Activated CD4-positive, alpha-beta T cell treated with anti-CD3 and anti-CD28 coated beads for 36 hours (primary cell): ENCODE data around the gene NEUROD1. TPM values are rescaled to one million over a fixed set of nuclear protein-coding genes. Genes with fewer than 3 reads are reported as not detected.
A peak's percentile ranks its signal among the peaks of the same experiment; 100 is the strongest.

ENCODE experiments used
- ATAC-seq: fragments of 200-7000 bp; cut with Tn5 transposase; one replicate; pipeline ENCODE4 v1.10.0; 2021; ENCODE audit warnings: mild to moderate bottlenecking, moderate library complexity
- CTCF ChIA-PET: fragments of 350-600 bp; sonication (Branson Sonifier 250); formaldehyde crosslinking; loops from one replicate; lab custom pipeline; 2021; ENCODE audit warnings: antibody characterized with exemption; lab: Charles Lee
- POLR2A ChIA-PET: fragments of 350-600 bp; sonication (Branson Sonifier 250); formaldehyde crosslinking; loops from one replicate; lab custom pipeline; 2021; ENCODE audit warnings: antibody characterized with exemption, inconsistent platforms; lab: Charles Lee
- DNase-seq: peaks from one replicate; pipeline ENCODE4 v3.0.0-alpha.2; 2020
- H3K27ac Mint-ChIP-seq: one replicate; pipeline ENCODE4 v1.8.0; 2021; ENCODE audit warnings: mixed read lengths
- H3K27me3 Mint-ChIP-seq: one replicate; pipeline ENCODE4 v1.8.0; 2021; ENCODE audit warnings: mixed read lengths
- H3K36me3 Mint-ChIP-seq: one replicate; pipeline ENCODE4 v1.8.0; 2021; ENCODE audit warnings: low read depth, mixed read lengths
- H3K4me1 Mint-ChIP-seq: one replicate; pipeline ENCODE4 v1.8.0; 2021; ENCODE audit warnings: mixed read lengths
- H3K4me3 Mint-ChIP-seq: one replicate; pipeline ENCODE4 v1.8.0; 2021; ENCODE audit warnings: mild to moderate bottlenecking, moderate library complexity, mixed read lengths
- H3K9me3 Mint-ChIP-seq: one replicate; pipeline ENCODE4 v1.8.0; 2021; ENCODE audit warnings: low read depth, mixed read lengths
- intact Hi-C, 2 experiments: fragments of 100-400 bp; cut with DNase I in 1 of 2; cut with micrococcal nuclease in 1 of 2; formaldehyde crosslinking; loops; one replicate each; pipeline versions ENCODE4 v1.14.2 to v1.15.1; 2022 to 2024; cut with DNase I, micrococcal nuclease
- total RNA-seq, 2 experiments: library from RNA; stranded (reverse); gene quantifications; one replicate each; pipeline ENCODE4 v1.2.3, GENCODE V29; 2021

Gene NEUROD1
- total RNA-seq, 2 experiments from 2014 or later = not detected

DNA sequence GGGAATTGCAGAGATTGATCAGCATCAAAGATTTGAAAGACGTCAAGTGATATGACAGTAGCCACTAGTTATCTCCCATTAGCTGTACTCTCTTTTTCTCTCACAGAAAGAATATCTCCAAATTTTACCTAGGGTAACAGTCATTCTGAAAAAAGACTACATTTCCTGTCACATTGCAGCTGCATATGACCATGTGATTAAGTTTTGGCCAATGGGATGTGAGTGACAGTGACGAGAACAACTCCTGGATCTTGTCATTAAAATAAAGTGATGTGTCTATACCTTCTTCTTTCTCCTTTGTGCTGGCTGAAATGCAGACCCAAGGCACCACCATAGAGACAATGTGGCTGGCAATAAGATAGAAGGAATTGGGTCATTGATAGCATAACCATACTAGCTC, 10.5 kb upstream of the NEUROD1 start:
- H3K27me3 Mint-ChIP-seq = peaks cover 24% of the 10 kb centered on the region
- POLR2A ChIA-PET = no interaction called here
- H3K4me1 Mint-ChIP-seq = no peaks in the 10 kb centered on the region
- ATAC-seq (no peak), DNase-seq (no peak)
- H3K36me3 Mint-ChIP-seq = no peaks in the 10 kb centered on the region
- CTCF ChIA-PET = interaction anchor here (2.5 kb wide), 1 partner anchor 10 kb away, joined by 5 read pairs; no protein-coding TSS in a partner anchor
- H3K4me3 Mint-ChIP-seq = no peak overlapping the region
- H3K9me3 Mint-ChIP-seq = no peaks in the 10 kb centered on the region
- intact Hi-C loops = no loop called here
- no peak overlapping the region for H3K27ac Mint-ChIP-seq

DNA sequence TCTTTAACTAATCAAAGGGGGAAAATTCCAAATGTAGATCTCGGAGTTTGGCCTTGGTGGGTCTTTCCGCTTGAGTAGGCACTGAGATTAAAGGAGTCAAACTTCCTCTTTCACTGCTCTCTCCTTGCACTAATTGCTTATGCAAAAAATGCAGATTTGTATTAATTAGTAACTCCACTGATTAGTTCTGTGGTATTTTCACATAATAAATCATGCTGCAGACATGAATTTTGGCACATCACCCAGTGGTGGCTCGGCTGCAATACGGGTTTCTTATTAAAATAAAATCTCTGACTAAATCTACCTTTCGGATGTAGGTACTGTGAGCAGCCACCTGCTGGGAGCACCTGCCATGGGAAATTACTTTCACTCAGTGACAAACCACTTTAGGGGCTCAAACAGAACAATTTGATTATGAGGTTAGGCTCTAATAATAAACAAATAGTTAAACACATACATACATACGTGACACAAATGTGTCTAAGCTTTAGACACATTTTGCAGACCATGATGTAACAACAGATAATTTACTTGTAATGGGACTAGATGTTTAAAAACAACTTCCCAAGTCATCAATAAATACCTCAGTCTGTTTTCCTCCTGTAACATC, 6.4 kb upstream of the NEUROD1 start:
- H3K36me3 Mint-ChIP-seq = no peaks in the 10 kb centered on the region

DNA sequence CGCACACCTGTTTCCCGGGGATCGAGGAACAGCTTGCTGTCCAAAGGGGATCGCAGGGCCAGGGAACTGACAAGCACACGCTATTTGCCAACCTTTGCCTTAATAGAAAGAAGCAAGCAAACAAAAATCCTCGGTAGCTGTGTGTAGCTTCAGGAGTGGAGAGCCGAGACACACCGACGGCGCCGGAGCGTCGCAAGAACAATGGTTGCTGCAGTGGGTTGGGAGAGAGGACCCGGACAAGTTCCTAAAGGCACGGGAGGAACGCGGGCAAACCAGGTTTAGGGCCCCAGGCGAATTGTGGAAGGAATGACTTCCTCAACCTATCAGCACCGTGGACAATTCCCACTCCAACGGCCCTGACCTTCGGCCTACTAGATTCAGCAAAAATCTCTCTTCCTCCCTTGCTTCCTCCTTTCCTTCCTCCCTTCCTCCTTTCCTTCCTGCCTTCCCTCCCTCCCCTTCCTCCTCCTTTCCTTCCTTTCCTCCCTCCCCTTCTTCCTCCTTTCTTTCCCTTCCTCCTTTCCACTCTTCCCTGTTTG, 4.9 kb upstream of the NEUROD1 start:
- ATAC-seq (no peak), DNase-seq (peak; percentile 9)
- Mint-ChIP-seq H3K36me3 (no peaks in the 10 kb centered on the region), H3K27ac (no peak overlapping the region), H3K4me3 (no peak overlapping the region), H3K4me1 (peaks cover 33% of the 10 kb centered on the region), H3K9me3 (no peaks in the 10 kb centered on the region), H3K27me3 (peaks cover 70% of the 10 kb centered on the region)
- intact Hi-C loops = loop anchor here in 1 of 2 experiments (10.0 kb wide), 1 partner anchor 220 kb away; no protein-coding TSS in a partner anchor
- ChIA-PET CTCF (interaction anchor here (0.7 kb wide), 4 partner anchors 30 to 410 kb away, joined by 3 read pairs; no protein-coding TSS in a partner anchor), POLR2A (no interaction called here)

More for the DNA sequence above, 6.4 kb upstream of the NEUROD1 start:
- CTCF ChIA-PET = interaction anchor here (1.0 kb wide), 1 partner anchor 278 kb away, joined by 3 read pairs; no protein-coding TSS in a partner anchor
- DNase-seq (no peak), ATAC-seq (no peak)
- no peaks in the 10 kb centered on the region for H3K9me3 Mint-ChIP-seq
- peaks cover 57% of the 10 kb centered on the region for H3K27me3 Mint-ChIP-seq
- intact Hi-C loops = loop anchor here in 1 of 2 experiments (10.0 kb wide), 1 partner anchor 222 kb away; no protein-coding TSS in a partner anchor
- H3K4me3 Mint-ChIP-seq = no peak overlapping the region
- peaks cover 22% of the 10 kb centered on the region for H3K4me1 Mint-ChIP-seq
- POLR2A ChIA-PET = no interaction called here
- no peak overlapping the region for H3K27ac Mint-ChIP-seq

DNA sequence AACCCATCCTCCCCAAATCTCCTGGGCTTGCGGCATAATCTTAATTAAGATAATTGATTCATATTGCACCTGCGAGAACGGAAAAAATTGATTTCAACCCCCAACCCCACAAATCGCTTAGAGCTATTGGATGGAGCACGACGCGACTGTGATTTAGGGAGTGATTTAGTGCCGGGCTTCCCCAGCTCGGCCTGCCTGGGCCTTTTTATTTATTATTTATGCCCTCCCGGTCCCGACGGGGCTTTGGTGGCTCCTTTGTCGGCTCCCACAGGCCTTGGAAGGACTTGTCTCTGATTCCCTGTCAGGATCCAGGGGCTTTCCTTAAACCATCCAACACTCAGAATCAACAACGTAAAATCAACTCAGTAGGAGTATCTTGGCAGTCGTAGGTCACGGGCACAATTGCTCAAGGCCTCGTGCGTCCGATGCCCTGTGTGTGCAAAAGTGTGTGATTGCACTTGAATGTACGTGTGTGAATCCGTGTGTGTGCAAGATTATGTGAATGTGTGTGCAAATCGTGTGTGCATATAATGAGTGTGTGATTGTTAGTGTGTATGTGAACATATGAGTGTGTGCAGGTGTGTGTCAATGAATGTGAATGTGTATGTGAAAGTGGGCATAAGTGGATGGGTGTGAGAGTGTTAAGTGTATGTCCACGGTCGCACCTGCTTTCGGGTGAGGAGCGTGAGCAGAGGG, 4.3 kb upstream of the NEUROD1 start:
- ChIA-PET CTCF (interaction anchor here (0.7 to 0.9 kb wide), 4 partner anchors 31 to 608 kb away, joined by 3 to 4 read pairs (median 3); no protein-coding TSS in a partner anchor), POLR2A (no interaction called here)
- intact Hi-C loops = loop anchor here in 1 of 2 experiments (10.0 kb wide), 1 partner anchor 220 kb away; no protein-coding TSS in a partner anchor
- peaks cover 75% of the 10 kb centered on the region for H3K27me3 Mint-ChIP-seq
- no peak for ATAC-seq
- no peaks in the 10 kb centered on the region for H3K36me3 Mint-ChIP-seq
- no peak overlapping the region for H3K4me3 Mint-ChIP-seq
- H3K4me1 Mint-ChIP-seq = peaks cover 33% of the 10 kb centered on the region
- H3K9me3 Mint-ChIP-seq = no peaks in the 10 kb centered on the region
- H3K27ac Mint-ChIP-seq = no peak overlapping the region
- DNase-seq = no peak

DNA sequence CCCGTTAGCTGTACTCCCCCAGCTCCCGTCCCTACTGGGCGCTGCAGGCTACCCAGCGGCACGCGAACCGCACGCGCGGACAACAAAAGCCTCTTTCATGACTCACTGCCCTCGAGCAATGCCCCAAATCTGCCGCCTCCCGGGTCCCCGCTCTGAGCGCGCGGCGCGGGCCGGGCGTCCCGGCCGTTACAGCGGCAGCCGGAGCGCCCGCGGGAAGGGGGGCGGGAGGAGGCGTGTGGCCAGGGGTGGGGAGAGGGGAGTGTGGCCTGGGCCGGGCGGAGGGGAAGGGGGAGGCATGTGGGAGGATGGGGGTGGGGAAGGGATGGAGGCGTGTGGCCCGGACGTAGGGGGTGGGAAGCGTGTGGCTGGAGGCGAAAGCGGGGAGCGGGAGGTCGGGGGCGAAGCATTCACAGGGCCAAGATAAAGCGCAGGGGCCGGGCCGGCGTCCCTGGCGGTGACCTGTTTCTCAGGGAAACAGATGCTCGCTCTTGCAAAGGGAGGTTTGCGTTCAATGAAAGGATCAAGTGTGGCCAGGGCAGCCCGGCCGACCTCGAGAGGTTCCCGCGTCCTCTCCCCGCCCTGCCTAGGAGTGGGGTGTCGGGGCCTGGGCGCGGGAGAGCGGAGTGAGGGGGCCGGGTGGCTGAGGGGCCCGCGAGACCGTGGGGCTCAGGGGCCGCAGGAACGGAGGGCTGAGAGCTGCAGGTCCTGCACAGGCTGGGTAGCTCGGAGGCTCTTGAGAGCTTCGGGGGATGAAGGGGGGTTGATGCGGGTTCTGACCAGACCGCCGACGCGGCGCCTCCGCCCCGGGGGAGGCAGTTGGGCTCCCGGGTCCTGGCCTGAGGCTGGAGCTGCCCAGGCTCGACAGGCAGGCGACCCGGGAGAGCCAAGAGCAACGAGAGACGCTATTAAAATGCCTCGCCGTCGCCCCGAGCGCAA, 3.5 kb upstream of the NEUROD1 start:
- intact Hi-C loops = loop anchor here in 1 of 2 experiments (10.0 kb wide), 1 partner anchor 219 kb away; no protein-coding TSS in a partner anchor
- Mint-ChIP-seq H3K27me3 (peaks cover 79% of the 10 kb centered on the region), H3K4me1 (peaks cover 35% of the 10 kb centered on the region), H3K36me3 (no peaks in the 10 kb centered on the region), H3K27ac (no peak overlapping the region), H3K4me3 (peak overlapping the region; percentile 59), H3K9me3 (no peaks in the 10 kb centered on the region)
- CTCF ChIA-PET = interaction anchor here (0.7 to 1.3 kb wide), 5 partner anchors 11 to 607 kb away, joined by 3 to 4 read pairs (median 3); no protein-coding TSS in a partner anchor
- DNase-seq (peak; percentile 46), ATAC-seq (peak; percentile 40)
- POLR2A ChIA-PET = no interaction called here

DNA sequence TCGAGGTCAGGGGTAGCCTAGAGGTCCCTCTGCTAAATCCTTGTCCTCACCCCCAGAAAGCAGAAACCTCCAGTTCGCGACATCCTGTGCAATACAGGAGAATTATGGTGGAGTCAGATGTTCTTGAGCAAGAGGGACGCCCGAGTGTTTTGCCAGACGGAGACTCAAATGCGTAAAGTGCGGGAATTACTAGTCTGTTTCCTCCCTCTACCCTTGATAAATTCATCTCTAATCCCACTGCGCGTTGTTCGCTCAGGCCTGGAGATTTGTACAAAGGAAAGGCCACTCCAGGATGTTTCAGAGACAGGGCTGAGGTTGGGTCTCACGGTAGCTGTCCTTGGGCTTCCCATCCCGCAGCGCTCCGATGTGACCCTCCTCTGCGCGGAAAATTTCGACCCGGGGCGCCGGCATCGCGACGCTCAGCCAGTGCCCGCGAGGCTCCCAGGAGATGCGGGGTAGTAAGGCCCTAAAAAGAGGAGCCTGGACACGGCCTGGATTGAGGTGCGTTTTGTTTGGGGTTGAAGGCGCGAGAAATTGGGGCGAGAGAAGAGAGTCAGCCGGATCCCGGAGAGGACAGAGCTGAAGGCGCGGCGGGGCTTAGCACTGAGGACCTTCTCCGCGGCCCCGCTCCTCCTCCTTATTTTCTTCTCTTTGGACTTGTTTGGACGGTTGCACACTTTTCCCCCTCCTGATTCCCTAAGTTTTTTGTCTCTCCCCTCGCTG, 2.6 kb upstream of the NEUROD1 start:
- DNase-seq = peak; percentile 9
- H3K4me1 Mint-ChIP-seq = peaks cover 41% of the 10 kb centered on the region
- intact Hi-C loops = loop anchor here in 1 of 2 experiments (10.0 kb wide), 1 partner anchor 218 kb away; no protein-coding TSS in a partner anchor

DNA sequence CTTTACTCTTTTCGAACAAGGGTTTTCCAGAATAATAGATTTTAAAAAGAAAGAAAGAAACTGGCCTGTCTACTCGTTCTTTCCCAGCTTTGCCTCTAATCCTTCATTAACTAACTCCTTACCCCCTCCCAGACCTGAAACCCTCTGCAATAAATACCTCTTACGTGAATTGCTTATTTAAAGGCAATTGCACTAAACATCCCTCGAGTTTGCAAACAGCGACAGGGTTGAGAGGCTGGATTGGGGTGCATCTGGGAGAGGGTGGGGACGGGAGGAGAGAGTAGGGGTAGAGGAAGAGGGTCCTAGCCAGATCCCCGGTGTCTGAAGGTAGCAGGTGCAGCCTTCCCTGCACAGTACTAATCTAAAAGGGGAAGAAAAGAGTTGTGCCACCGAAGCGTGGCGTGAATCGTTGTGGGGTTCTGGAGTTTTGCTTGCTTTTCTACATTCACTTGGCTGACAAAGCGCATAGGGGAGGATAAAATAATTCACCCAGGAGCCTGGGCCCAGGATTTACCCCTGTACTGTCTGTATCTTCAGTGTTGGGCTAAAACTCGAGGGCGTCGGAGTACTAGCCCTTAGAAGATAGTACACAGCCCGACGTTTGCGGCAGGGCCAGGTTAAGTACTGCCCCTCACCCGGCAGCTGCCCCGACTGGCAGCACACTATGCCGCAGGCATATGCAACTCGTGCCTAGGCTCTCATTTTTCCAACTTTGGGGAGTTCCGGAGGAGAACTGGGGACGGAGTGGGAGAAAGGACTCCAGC, 1.9 kb upstream of the NEUROD1 start:
- no peaks in the 10 kb centered on the region for H3K36me3 Mint-ChIP-seq
- peak; percentile 11 for DNase-seq
- no peak overlapping the region for H3K27ac Mint-ChIP-seq
- peaks cover 44% of the 10 kb centered on the region for H3K4me1 Mint-ChIP-seq
- CTCF ChIA-PET = interaction anchor here (1.3 kb wide), 1 partner anchor 10 kb away, joined by 3 read pairs; no protein-coding TSS in a partner anchor
- H3K9me3 Mint-ChIP-seq = peaks cover 7% of the 10 kb centered on the region
- ATAC-seq = no peak
- POLR2A ChIA-PET = no interaction called here
- peaks cover 83% of the 10 kb centered on the region for H3K27me3 Mint-ChIP-seq
- H3K4me3 Mint-ChIP-seq = peak overlapping the region; percentile 59
- intact Hi-C loops = loop anchor here in 1 of 2 experiments (10.0 kb wide), 1 partner anchor 217 kb away; no protein-coding TSS in a partner anchor

More for the DNA sequence above, 2.6 kb upstream of the NEUROD1 start:
- ChIA-PET POLR2A (no interaction called here), CTCF (interaction anchor here (0.7 to 1.3 kb wide), 2 partner anchors 11 to 69 kb away, joined by 3 read pairs; no protein-coding TSS in a partner anchor)
- no peak for ATAC-seq
- Mint-ChIP-seq H3K9me3 (peaks cover 4% of the 10 kb centered on the region), H3K36me3 (no peaks in the 10 kb centered on the region), H3K4me3 (peak overlapping the region; percentile 59), H3K27ac (no peak overlapping the region), H3K27me3 (peaks cover 84% of the 10 kb centered on the region)

DNA sequence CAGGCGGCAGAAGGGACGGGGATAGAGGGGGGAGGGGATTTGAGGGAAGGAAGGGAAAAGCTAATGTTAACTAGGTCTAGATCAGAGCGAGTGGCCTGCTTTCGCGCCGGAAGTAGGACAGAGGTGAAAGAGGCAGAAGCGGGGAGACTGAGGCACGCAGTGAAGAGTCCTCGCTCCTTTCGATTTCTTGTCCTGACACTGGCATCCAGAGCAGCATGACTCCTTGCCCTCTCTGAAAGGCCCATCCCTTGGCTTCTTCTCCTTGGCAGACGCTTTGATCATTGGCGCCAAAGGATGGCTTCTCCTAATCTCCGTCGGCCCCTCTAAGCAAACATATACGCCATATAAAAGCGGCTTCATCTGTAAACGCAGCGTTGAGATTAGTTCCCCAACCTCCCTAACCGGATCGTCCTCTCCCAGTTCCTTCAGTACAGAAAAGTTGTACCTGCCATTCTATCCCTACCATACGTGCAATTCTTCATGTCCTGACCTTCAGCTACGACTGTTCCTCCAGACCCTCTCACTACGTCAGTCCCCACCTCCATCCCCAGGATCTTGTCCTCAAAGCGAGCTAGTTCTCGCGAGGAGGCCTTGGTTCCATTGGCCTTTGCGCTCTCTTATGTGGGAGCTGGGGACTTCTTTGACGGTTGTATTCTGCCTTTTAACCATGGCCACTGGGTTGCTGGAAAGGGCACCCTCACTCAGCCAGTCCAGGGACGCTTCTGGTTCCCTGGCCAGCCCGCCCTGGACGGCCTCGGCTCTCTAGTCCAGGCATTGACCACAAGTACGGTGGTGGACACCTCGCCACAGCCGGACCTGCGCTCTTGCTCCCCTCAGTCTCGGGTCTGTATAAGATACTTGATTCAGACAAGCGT, 857 bp upstream of the NEUROD1 start:
- peaks cover 44% of the 10 kb centered on the region for H3K4me1 Mint-ChIP-seq
- intact Hi-C loops = loop anchor here in 1 of 2 experiments (10.0 kb wide), 1 partner anchor 216 kb away; no protein-coding TSS in a partner anchor
- ATAC-seq = no peak

DNA sequence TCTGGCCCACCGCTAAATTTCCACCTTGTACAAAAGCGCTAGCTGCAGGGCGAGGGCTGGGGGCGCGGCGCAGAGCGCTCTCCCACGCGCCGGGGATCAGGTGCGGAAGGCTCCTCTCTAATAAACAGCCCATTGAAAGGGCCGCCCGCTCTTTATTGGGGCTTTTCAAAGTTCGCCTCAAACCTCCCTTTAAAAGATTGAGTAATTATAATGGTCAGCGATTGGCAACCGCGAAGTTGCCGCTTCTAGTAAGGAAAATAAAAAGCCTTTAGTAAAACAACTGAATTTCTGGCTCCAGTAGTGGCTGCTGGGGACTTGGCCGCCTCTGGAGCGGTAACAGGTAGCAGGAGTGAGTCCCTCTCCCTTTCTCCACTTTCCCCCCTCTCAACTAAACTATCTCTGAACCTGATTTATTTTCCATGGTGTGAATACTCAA, 755 bp downstream of the NEUROD1 start:
- Mint-ChIP-seq H3K4me3 (no peak overlapping the region), H3K36me3 (no peaks in the 10 kb centered on the region), H3K4me1 (peaks cover 37% of the 10 kb centered on the region), H3K9me3 (peaks cover 7% of the 10 kb centered on the region), H3K27ac (no peak overlapping the region), H3K27me3 (peaks cover 72% of the 10 kb centered on the region)
- intact Hi-C loops = no loop called here
- POLR2A ChIA-PET = no interaction called here
- DNase-seq (no peak), ATAC-seq (no peak)
- CTCF ChIA-PET = interaction anchor here (0.7 to 1.0 kb wide), 3 partner anchors 32 to 234 kb away, joined by 3 read pairs; no protein-coding TSS in a partner anchor

More for the DNA sequence above, 857 bp upstream of the NEUROD1 start:
- POLR2A ChIA-PET = no interaction called here
- Mint-ChIP-seq H3K27ac (no peak overlapping the region), H3K4me3 (peak overlapping the region; percentile 59), H3K27me3 (peaks cover 78% of the 10 kb centered on the region), H3K36me3 (no peaks in the 10 kb centered on the region), H3K9me3 (peaks cover 7% of the 10 kb centered on the region)
- CTCF ChIA-PET = no interaction called here
- peak; percentile 18 for DNase-seq
